H1 (cell line): ENCODE measurements around the gene CHDH. TPM values are rescaled to one million over a fixed set of nuclear protein-coding genes. Genes with fewer than 3 reads are reported as not detected.

ENCODE experiments used
- polyA plus RNA-seq, 7 experiments: library from polyadenylated mRNA; depleted of rRNA in 3 of 7; stranded (reverse) in 5 of 7; unstranded in 2 of 7; fragments of >200 nt in 5 of 7; fragments of 200-250 nt in 2 of 7; gene quantifications; 1 replicate in 5 of 7; 2 replicates in 1 of 7; 4 replicates in 1 of 7; pipeline versions ENCODE4 v1.2.1 to v1.2.3, GENCODE V29; 2011 to 2013; ENCODE audit warnings: missing spikeins in 2 of 7, mixed read lengths in 2 of 7
- total RNA-seq: library from RNA; stranded (reverse); fragmentation: NEBNext Ultra II Directional; extraction: Animal tissue kit (Norgen Biotek cat#: 25700); gene quantifications from 2 replicates; pipeline ENCODE4 v1.2.1, GENCODE V29; 2021
- TF ChIP-seq, protein P1 (sequence below), 3 experiments: IDR thresholded peaks; 1 replicate in 2 of 3; 2 replicates in 1 of 3; pipeline versions ENCODE4 v1.5.1 to v1.6.1; 2011; ENCODE audit warnings: low read length in 3 of 3, mild to moderate bottlenecking in 3 of 3, inconsistent platforms in 2 of 3, low read depth in 1 of 3, moderate library complexity in 1 of 3; ENCODE audit not compliant: insufficient read depth in 1 of 3; ENCODE audit errors: control extremely low read depth in 1 of 3

CHDH gene
- total and polyA plus RNA-seq, 2 of the 8 experiments (the other 6 are each of a cell fraction or from before 2014, with no cell fraction given), result 4.9 to 10.3 TPM

DNA sequence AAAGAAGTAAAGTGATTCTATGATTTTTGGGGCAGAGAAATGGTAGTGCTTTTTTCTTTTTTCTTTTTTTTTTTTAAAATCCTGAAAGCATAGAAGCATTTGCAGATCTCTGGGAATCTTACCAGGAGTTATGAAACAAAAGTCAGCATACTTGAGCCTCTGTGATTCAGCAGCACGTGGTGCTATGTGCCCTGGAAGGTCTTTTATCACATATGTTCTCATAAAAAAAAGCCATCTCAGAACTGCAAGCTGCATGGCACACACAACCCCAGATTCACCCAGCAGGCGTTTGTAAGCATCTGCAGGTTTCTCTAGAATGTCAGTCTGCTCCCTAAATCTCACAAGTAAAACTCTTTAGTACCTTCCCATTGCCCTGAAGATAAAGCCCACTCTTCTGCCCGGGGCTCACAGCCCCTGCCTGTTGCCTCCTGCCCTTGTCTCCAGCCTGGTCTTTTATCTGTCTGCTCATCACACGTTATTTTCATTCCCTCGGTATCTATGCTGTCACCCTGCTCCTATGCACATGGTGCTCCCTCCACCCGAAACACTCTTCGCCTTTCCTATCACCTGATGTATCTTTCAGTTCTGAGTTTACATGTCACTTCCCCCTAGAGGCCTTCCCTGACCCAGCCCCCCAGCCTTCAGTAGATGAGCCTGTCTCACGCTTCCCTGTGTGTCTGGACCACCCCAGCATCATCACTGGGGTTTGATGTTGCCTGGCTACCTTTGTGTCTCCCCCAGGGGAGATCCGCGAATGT lies 72.4 kb downstream of the CHDH start (continued):
- TF ChIP-seq, protein P1, sequence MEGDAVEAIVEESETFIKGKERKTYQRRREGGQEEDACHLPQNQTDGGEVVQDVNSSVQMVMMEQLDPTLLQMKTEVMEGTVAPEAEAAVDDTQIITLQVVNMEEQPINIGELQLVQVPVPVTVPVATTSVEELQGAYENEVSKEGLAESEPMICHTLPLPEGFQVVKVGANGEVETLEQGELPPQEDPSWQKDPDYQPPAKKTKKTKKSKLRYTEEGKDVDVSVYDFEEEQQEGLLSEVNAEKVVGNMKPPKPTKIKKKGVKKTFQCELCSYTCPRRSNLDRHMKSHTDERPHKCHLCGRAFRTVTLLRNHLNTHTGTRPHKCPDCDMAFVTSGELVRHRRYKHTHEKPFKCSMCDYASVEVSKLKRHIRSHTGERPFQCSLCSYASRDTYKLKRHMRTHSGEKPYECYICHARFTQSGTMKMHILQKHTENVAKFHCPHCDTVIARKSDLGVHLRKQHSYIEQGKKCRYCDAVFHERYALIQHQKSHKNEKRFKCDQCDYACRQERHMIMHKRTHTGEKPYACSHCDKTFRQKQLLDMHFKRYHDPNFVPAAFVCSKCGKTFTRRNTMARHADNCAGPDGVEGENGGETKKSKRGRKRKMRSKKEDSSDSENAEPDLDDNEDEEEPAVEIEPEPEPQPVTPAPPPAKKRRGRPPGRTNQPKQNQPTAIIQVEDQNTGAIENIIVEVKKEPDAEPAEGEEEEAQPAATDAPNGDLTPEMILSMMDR (IDR thresholded peaks at IDR 0.05; ENCODE audit: control extremely low read depth in 1 of 3, insufficient read depth in 1 of 3, low read depth in 1 of 3, low read length in 3 of 3), result no peak
- TF ChIP-seq, all 59 proteins: peak for 0
